ENCODE measurements around the gene TBR1. TPM values are rescaled to one million over a fixed set of nuclear protein-coding genes. Genes with fewer than 3 reads are reported as not detected.

The TBR1 gene
- total RNA-seq, result 132 TPM

DNA sequence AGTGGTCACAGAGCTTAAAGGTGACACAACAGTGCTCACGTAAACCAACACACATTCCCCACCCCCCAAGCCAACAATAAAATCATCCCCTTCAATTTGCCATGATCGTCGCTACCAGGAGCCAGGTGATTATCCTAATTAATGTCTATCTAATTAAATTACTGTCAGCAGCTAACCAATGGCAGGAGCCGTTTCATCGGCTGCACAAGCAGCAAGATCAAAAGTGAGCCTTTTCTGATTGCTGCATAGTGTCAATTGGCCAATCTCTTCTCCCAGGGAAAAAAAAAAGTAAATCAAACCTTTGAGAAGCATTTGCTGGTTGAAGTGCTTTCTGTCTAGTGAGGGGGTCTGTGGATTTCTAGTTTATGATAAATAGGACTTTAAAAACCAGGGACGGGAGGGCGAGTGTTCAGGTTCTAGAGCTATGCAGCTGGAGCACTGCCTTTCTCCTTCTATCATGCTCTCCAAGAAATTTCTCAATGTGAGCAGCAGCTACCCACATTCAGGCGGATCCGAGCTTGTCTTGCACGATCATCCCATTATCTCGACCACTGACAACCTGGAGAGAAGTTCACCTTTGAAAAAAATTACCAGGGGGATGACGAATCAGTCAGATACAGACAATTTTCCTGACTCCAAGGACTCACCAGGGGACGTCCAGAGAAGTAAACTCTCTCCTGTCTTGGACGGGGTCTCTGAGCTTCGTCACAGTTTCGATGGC, at the start of gene TBR1:
Gene TBR1, plus strand, starts transcription at position 311 of the 721 bp plus-strand sequence. Its CDS starts 114 bp downstream, at position 425.

Small RNAs within 50 kb of the gene (small RNA-seq; reads per million reads assigned to genes)
- not detected for gene RNA5SP108 (ENCODE audit: low replicate concordance)

Other genes starting within 250 kb of the TBR1 start
- gene PSMD14, start 107.9 kb upstream of the TBR1 start, total RNA-seq, result 100 TPM
- 95.2 TPM for gene SLC4A10, start 208.1 kb downstream of the TBR1 start, total RNA-seq